T-cell (primary cell): ENCODE results near the gene DCBLD2. TPM values are rescaled to one million over a fixed set of nuclear protein-coding genes. Genes with fewer than 3 reads are reported as not detected.
A peak's percentile ranks its signal among the peaks of the same experiment; 100 is the strongest.

Experiments used
- ATAC-seq, 4 experiments: fragments of 200-7000 bp in 3 of 4; fragments of 150-1000 bp in 1 of 4; cut with Tn5 transposase; replicated peaks in 1 of 4; 1 replicate in 3 of 4; 2 replicates in 1 of 4; pipeline ENCODE4 v1.10.0; 2021; ENCODE audit warnings: moderate library complexity in 3 of 4, mild to moderate bottlenecking in 2 of 4, moderate number of reproducible peaks in 1 of 4
- CTCF ChIA-PET, 2 donors: fragments of 300-600 bp; sonication (Branson Sonifier 250); formaldehyde crosslinking; loops; one replicate each; lab custom pipeline; 2022; ENCODE audit warnings: antibody characterized with exemption in 2 of 2; lab: Charles Lee
- POLR2A ChIA-PET, 2 donors: fragments of 300-600 bp; sonication (Branson Sonifier 250); formaldehyde crosslinking; loops; one replicate each; lab custom pipeline; 2022; ENCODE audit warnings: antibody characterized with exemption in 2 of 2; lab: Charles Lee
- DNase-seq, 35 experiments: peaks; one replicate each; pipeline versions ENCODE4 v3.0.0 to v3.0.0-alpha.2; 2013 to 2023
- H3K27ac ChIP-seq: one replicate; pipeline ENCODE4 v1.5.1; 2013; ENCODE audit warnings: low read length
- H3K27me3 ChIP-seq, 2 experiments: replicated peaks in 1 of 2; 1 replicate in 1 of 2; 2 replicates in 1 of 2; pipeline versions ENCODE4 v1.6.1 to v1.7.0; 2013; ENCODE audit warnings: low read length in 1 of 2, mixed read lengths in 1 of 2; ENCODE audit not compliant: control insufficient read depth in 2 of 2, insufficient read depth in 2 of 2; ENCODE audit errors: extremely low read depth in 1 of 2
- H3K36me3 ChIP-seq, 2 donors: 1 replicate in 1 of 2; 2 replicates in 1 of 2; pipeline versions ENCODE4 v1.6.1 to v1.7.0; 2013; ENCODE audit warnings: low read length in 1 of 2; ENCODE audit not compliant: control insufficient read depth in 2 of 2, insufficient read depth in 1 of 2; ENCODE audit errors: extremely low read depth in 1 of 2
- H3K4me1 ChIP-seq, 2 experiments: 1 replicate in 1 of 2; 2 replicates in 1 of 2; pipeline versions ENCODE4 v1.6.1 to v1.7.0; 2013; ENCODE audit warnings: low read length in 2 of 2, mixed read lengths in 1 of 2; ENCODE audit not compliant: insufficient read depth in 2 of 2, control insufficient read depth in 1 of 2; ENCODE audit errors: extremely low read depth in 1 of 2
- H3K4me3 ChIP-seq, 2 donors: 1 replicate in 1 of 2; 2 replicates in 1 of 2; pipeline versions ENCODE4 v1.5.1 to v1.7.0; 2013; ENCODE audit warnings: mild to moderate bottlenecking in 2 of 2, low read length in 1 of 2, moderate library complexity in 1 of 2; ENCODE audit not compliant: control insufficient read depth in 1 of 2; ENCODE audit errors: extremely low read depth in 1 of 2
- H3K9me3 ChIP-seq: 2 replicates; pipeline ENCODE4 v1.7.0; 2013
- H3K27ac Mint-ChIP-seq, 2 donors: one replicate each; pipeline ENCODE4 v1.8.0; 2020 to 2021; ENCODE audit warnings: mild to moderate bottlenecking in 2 of 2, mixed read lengths in 2 of 2
- H3K27me3 Mint-ChIP-seq, 2 donors: one replicate each; pipeline ENCODE4 v1.8.0; 2021 to 2022; ENCODE audit warnings: mixed read lengths in 2 of 2
- H3K36me3 Mint-ChIP-seq: one replicate; pipeline ENCODE4 v1.8.0; 2021; ENCODE audit warnings: mixed read lengths
- H3K4me1 Mint-ChIP-seq, 3 donors: one replicate each; pipeline ENCODE4 v1.8.0; 2020 to 2022; ENCODE audit warnings: mixed read lengths in 3 of 3, mild to moderate bottlenecking in 1 of 3
- H3K4me3 Mint-ChIP-seq, 3 donors: one replicate each; pipeline ENCODE4 v1.8.0; 2020 to 2022; ENCODE audit warnings: mild to moderate bottlenecking in 3 of 3, mixed read lengths in 3 of 3, moderate library complexity in 3 of 3
- H3K9me3 Mint-ChIP-seq, 3 donors: one replicate each; pipeline ENCODE4 v1.8.0; 2020 to 2022; ENCODE audit warnings: mixed read lengths in 3 of 3
- WGBS: methylation state at CpG from one replicate; pipeline ENCODE4 v1.1.5; 2013; ENCODE audit warnings: missing lambda C conversion rate; ENCODE audit not compliant: insufficient coverage; 5-methylcytosine and 5-hydroxymethylcytosine counted together
- total RNA-seq, 35 experiments: library from RNA in 6 of 35; stranded (reverse) in 6 of 35; fragments of 120-200 nt in 1 of 35; gene quantifications; one replicate each; pipeline versions ENCODE4 v1.2.1 to v1.2.4 and lab custom pipeline; 2013 to 2026

Gene DCBLD2
- total RNA-seq, 5 donors from 2014 or later (not counting 1 experiment from before 2014, with no cell fraction given), result 2.3 to 3.0 (median 2.8) TPM

DNA sequence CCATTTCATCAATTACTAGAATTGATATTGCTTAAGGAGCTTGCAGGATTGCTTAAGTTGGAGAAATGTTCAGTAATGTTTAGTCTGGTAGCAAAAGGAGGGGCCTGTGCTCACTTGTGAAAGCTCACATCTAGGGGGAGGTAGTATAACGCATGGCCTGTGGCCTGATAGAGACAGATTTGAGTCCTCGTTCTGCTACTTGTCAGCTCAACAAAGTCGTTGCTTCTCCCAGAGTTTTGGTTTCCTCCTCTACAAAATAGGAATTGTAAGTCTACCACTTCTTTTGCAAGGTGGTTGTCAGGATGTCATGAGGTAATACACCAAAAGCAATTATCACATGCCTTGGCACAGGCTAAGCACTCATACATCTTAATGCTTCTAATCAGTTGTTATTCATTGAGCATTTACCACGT is 137.0 kb downstream of the DCBLD2 start:
- Histone ChIP-seq H3K27ac (no peak overlapping the region), H3K4me3 (no peak overlapping the region), H3K36me3 (no peaks in the 10 kb centered on the region), H3K4me1 (peaks cover 0 to 5% of the 10 kb centered on the region in 2 experiments), H3K27me3 (peaks cover 0 to 2% of the 10 kb centered on the region in 2 experiments), H3K9me3 (no peaks in the 10 kb centered on the region)
- ChIA-PET POLR2A (no interaction called here), CTCF (no interaction called here)
- WGBS, result no CpG with 5 or more reads among the region's 4 CpGs
- Mint-ChIP-seq H3K4me3 (no peak overlapping the region), H3K27me3 (peaks cover 5 to 6% of the 10 kb centered on the region in 2 donors), H3K4me1 (no peaks in the 10 kb centered on the region), H3K36me3 (no peaks in the 10 kb centered on the region), H3K27ac (no peak overlapping the region), H3K9me3 (no peaks in the 10 kb centered on the region)
- ATAC-seq (no peak), DNase-seq (no peak)

DNA sequence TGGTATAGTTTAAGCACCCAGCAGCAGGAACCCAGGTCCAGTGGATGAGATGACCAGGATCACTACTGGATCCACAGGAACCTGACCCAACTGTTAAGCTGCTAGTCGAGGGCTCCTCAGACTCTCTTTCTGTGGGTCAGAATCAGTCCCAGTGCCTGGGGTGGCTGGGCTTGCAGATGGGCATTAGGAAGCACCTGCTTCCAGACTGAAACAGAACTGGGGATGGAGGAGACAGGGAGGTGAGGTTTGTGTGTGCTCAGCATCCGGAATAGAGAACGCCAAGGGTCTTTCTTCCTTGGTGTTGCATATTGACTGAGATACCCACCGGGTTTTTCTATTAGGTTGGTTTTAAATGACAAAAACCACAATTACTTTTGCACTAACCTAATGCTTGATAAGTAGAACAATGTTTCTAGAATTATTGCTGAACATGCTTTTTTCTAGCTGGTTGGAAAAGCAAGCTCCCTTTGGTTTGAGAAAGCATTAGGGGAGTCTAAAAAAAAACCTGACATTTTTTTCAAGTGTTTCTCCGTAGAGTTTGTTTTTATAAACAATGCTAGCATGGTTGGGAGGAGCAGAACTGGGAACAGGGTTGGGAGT is 137.6 kb downstream of the DCBLD2 start:
- Histone ChIP-seq H3K36me3 (no peaks in the 10 kb centered on the region), H3K4me3 (no peak overlapping the region), H3K9me3 (no peaks in the 10 kb centered on the region), H3K4me1 (peaks cover 0 to 5% of the 10 kb centered on the region in 2 experiments), H3K27me3 (peaks cover 0 to 2% of the 10 kb centered on the region in 2 experiments), H3K27ac (no peak overlapping the region)
- H3K4me3 Mint-ChIP-seq, result no peak overlapping the region
- no peaks in the 10 kb centered on the region for H3K36me3 Mint-ChIP-seq
- DNase-seq (no peak), ATAC-seq (no peak)
- H3K4me1 Mint-ChIP-seq, result no peaks in the 10 kb centered on the region
- ChIA-PET POLR2A (interaction anchor here in 1 of 2 donors (0.6 kb wide), 1 partner anchor 15 kb away, joined by 4 read pairs; no protein-coding TSS in a partner anchor), CTCF (interaction anchor here in 1 of 2 donors (0.5 kb wide), 1 partner anchor 53 kb away, joined by 4 read pairs; no protein-coding TSS in a partner anchor)
- no peak overlapping the region for H3K27ac Mint-ChIP-seq
- WGBS, result 55% methylated on average over 2 of the region's 5 CpGs
- H3K9me3 Mint-ChIP-seq, result no peaks in the 10 kb centered on the region
- H3K27me3 Mint-ChIP-seq, result peaks cover 5 to 9% of the 10 kb centered on the region in 2 donors

DNA sequence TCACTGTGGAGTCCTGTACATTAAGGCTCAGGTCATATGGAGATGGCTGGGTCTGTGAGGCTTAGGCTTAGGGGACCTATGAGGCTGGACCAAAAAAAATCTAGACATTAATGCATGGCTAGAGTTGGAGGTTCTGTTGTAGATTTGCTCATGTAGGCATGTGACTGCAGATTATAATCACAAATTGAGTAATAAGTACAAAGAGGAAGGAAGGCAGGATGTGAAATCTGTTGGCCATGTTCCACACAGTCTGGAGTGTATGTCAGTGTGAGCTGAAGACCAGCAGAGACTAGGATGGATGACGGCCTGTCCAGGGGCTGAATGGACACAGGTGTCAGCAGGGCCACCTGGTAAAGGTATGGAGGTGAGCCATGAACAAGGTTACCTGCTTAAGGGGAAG is 138.4 kb downstream of the DCBLD2 start, which contains the start of gene ST3GAL6:
ST3GAL6 (plus strand) TSS at position 265 of the 400 bp plus-strand sequence. CDS start 5,101 bp downstream, outside the sequence.
- Mint-ChIP-seq H3K4me3 (no peak within 1 kb of the TSS), H3K27ac (no peak within 1 kb of the TSS), H3K4me1 (no peaks in the 10 kb centered on the region), H3K27me3 (peaks cover 5 to 9% of the 10 kb centered on the region in 2 donors), H3K9me3 (no peaks in the 10 kb centered on the region), H3K36me3 (no peaks in the 10 kb centered on the region)
- Histone ChIP-seq H3K4me1 (peaks cover 0 to 5% of the 10 kb centered on the region in 2 experiments), H3K4me3 (no peak within 1 kb of the TSS), H3K36me3 (no peaks in the 10 kb centered on the region), H3K9me3 (no peaks in the 10 kb centered on the region), H3K27ac (no peak within 1 kb of the TSS), H3K27me3 (peaks cover 0 to 2% of the 10 kb centered on the region in 2 experiments)
- ATAC-seq (no peak), DNase-seq (peak in 1 of 35 experiments; percentile 16)
- CTCF ChIA-PET, result interaction anchor here in 1 of 2 donors (0.5 kb wide), 1 partner anchor 52 kb away, joined by 4 read pairs; no protein-coding TSS in a partner anchor
- 0% methylated on average over 1 of the region's 1 CpG for WGBS
- POLR2A ChIA-PET, result no interaction called here

- no peak overlapping the region for H3K27ac Mint-ChIP-seq
- Histone ChIP-seq H3K4me1 (peaks cover 0 to 5% of the 10 kb centered on the region in 2 experiments), H3K36me3 (no peaks in the 10 kb centered on the region), H3K4me3 (no peak overlapping the region), H3K27ac (no peak overlapping the region), H3K9me3 (no peaks in the 10 kb centered on the region), H3K27me3 (peaks cover 0 to 2% of the 10 kb centered on the region in 2 experiments)
- ChIA-PET CTCF (interaction anchor here in 1 of 2 donors (0.5 kb wide), 1 partner anchor 797 kb away, joined by 6 read pairs; no protein-coding TSS in a partner anchor), POLR2A (no interaction called here)
- no peaks in the 10 kb centered on the region for H3K36me3 Mint-ChIP-seq
- H3K9me3 Mint-ChIP-seq, result no peaks in the 10 kb centered on the region
- H3K4me3 Mint-ChIP-seq, result no peak overlapping the region
- no CpG with 5 or more reads among the region's 2 CpGs for WGBS
- DNase-seq (no peak), ATAC-seq (no peak)
- H3K4me1 Mint-ChIP-seq, result no peaks in the 10 kb centered on the region
- peaks cover 5 to 9% of the 10 kb centered on the region in 2 donors for H3K27me3 Mint-ChIP-seq
Measured at GRCh38 chr3:98761643-98762229, 139.8 kb downstream of the DCBLD2 start.

DNA sequence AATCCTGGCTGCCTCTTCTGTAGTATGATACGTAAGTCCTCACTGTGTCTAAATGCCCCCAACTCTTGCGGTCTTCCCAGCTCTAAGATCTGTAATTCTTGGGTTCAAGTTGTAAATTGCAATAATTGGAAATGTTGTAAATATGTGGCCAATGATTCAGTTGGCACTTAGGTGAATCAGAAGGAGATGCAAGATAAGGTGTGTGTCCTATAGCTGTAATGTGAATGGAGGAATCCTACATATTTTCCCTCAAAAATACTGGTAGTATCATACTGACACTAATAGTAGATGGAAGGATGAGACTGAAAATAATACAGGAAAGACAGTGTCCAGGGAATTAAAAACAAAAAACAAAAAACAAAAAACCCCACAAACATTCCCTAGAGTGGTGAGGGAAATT is 141.9 kb downstream of the DCBLD2 start:
- POLR2A ChIA-PET, result no interaction called here
- Mint-ChIP-seq H3K36me3 (no peaks in the 10 kb centered on the region), H3K27me3 (peaks cover 5 to 10% of the 10 kb centered on the region in 2 donors), H3K4me1 (no peaks in the 10 kb centered on the region), H3K9me3 (no peaks in the 10 kb centered on the region), H3K4me3 (no peak overlapping the region), H3K27ac (no peak overlapping the region)
- peaks cover 0 to 2% of the 10 kb centered on the region in 2 experiments for H3K27me3 ChIP-seq
- no CpG with 5 or more reads among the region's 2 CpGs for WGBS
- no peak for ATAC-seq
- H3K36me3 ChIP-seq, result no peaks in the 10 kb centered on the region
- no peak overlapping the region for H3K4me3 ChIP-seq
- peaks cover 0 to 5% of the 10 kb centered on the region in 2 experiments for H3K4me1 ChIP-seq
- H3K9me3 ChIP-seq, result no peaks in the 10 kb centered on the region
- H3K27ac ChIP-seq, result no peak overlapping the region
- DNase-seq, result no peak
- CTCF ChIA-PET, result no interaction called here

- H3K4me1 Mint-ChIP-seq, result no peaks in the 10 kb centered on the region
Measured at GRCh38 chr3:98755601-98756000, 145.9 kb downstream of the DCBLD2 start.

More at GRCh38 chr3:98755601-98756000, 145.9 kb downstream of the DCBLD2 start:
- peaks cover 5 to 9% of the 10 kb centered on the region in 2 donors for H3K27me3 Mint-ChIP-seq
- Histone ChIP-seq H3K27me3 (no peaks in the 10 kb centered on the region), H3K4me1 (no peaks in the 10 kb centered on the region), H3K36me3 (peaks cover 0 to 2% of the 10 kb centered on the region in 2 donors), H3K4me3 (no peak overlapping the region), H3K27ac (no peak overlapping the region), H3K9me3 (no peaks in the 10 kb centered on the region)
- no peak for ATAC-seq
- no CpG with 5 or more reads among the region's 4 CpGs for WGBS
- POLR2A ChIA-PET, result no interaction called here
- H3K9me3 Mint-ChIP-seq, result no peaks in the 10 kb centered on the region
- no peak overlapping the region for H3K27ac Mint-ChIP-seq
- no peak overlapping the region for H3K4me3 Mint-ChIP-seq
- H3K36me3 Mint-ChIP-seq, result no peaks in the 10 kb centered on the region
- CTCF ChIA-PET, result no interaction called here
- DNase-seq, result no peak
